Heart right ventricle (tissue), 16 donors: Measurements from ENCODE around the gene PSMA7. TPM values are rescaled to one million over a fixed set of nuclear protein-coding genes. Genes with fewer than 3 reads are reported as not detected.

ENCODE experiments used
- ATAC-seq, 8 donors: fragments of 200-7000 bp; cut with Tn5 transposase; one replicate each; pipeline ENCODE4 v1.9.1; 2020; ENCODE audit warnings: mild to moderate bottlenecking in 8 of 8, moderate library complexity in 8 of 8, moderate number of reproducible peaks in 1 of 8
- DNase-seq, 2 donors: peaks; one replicate each; pipeline ENCODE4 v3.0.0-alpha.2; 2020
- H3K27ac ChIP-seq, 10 donors: fragments of 200-600 bp; sonication (generic) in 2 of 10; one replicate each; pipeline versions ENCODE4 v1.5.0 to v1.8.0; 2020 to 2022; ENCODE audit warnings: mild to moderate bottlenecking in 3 of 10
- H3K27me3 ChIP-seq, 7 donors: fragments of 200-600 bp; one replicate each; pipeline ENCODE4 v1.8.0; 2021 to 2022; ENCODE audit warnings: mild to moderate bottlenecking in 2 of 7
- H3K36me3 ChIP-seq, 9 donors: fragments of 200-600 bp; sonication (generic) in 1 of 9; one replicate each; pipeline versions ENCODE4 v1.5.0 to v1.8.0; 2020 to 2022; ENCODE audit warnings: mild to moderate bottlenecking in 2 of 9
- H3K4me1 ChIP-seq, 9 donors: fragments of 200-600 bp; sonication (generic) in 1 of 9; one replicate each; pipeline versions ENCODE4 v1.5.0 to v1.8.0; 2020 to 2022; ENCODE audit warnings: mild to moderate bottlenecking in 4 of 9
- H3K4me3 ChIP-seq, 10 donors: fragments of 200-600 bp; sonication (generic) in 2 of 10; one replicate each; pipeline versions ENCODE4 v1.5.0 to v1.8.0; 2020 to 2022; ENCODE audit warnings: mild to moderate bottlenecking in 7 of 10, moderate library complexity in 2 of 10
- H3K9me3 ChIP-seq, 11 donors: fragments of 200-600 bp in 10 of 11; sonication (generic) in 2 of 11; one replicate each; pipeline versions ENCODE4 v1.5.0 to v1.8.0; 2013 to 2022; ENCODE audit warnings: mild to moderate bottlenecking in 2 of 11, control low read depth in 1 of 11, moderate library complexity in 1 of 11
- CTCF ChIP-seq, 9 donors: fragments of 200-600 bp; sonication (generic) in 2 of 9; IDR thresholded peaks; one replicate each; pipeline versions ENCODE4 v1.5.0 to v1.8.0; 2021 to 2022; ENCODE audit warnings: antibody characterized with exemption in 9 of 9, mild to moderate bottlenecking in 5 of 9, moderate library complexity in 1 of 9
- WGBS, 2 donors: extraction: QIAGEN DNeasy Blood & Tissue Kit; methylation state at CpG; one replicate each; pipeline ENCODE4 v1.1.7; 2013; ENCODE audit warnings: inconsistent platforms in 1 of 2; 5-methylcytosine and 5-hydroxymethylcytosine counted together
- intact Hi-C, 10 donors: fragments of 100-400 bp; cut with DNase I; formaldehyde crosslinking; loops; one replicate each; pipeline versions ENCODE4 v1.11.1 to v1.14.2; 2022
- polyA plus RNA-seq, 2 donors: library from polyadenylated mRNA; stranded (reverse); fragments of 200-250 nt; gene quantifications; one replicate each; pipeline ENCODE4 v1.2.3, GENCODE V29; 2013
- total RNA-seq, 10 donors: library from RNA; stranded (reverse); fragmentation: NEBNext Ultra II Directional in 3 of 10; extraction: Animal tissue kit (Norgen Biotek cat#: 25700) in 3 of 10; gene quantifications; one replicate each; pipeline versions ENCODE4 v1.2.1 to v1.2.4, GENCODE V29; 2021 to 2023
- donor health status: Arrhythmogenic right ventricular cardiomyopathy.
- donor health status: ischemic (EF 13 %, LVEDD 7.1; RV severe dilation, severe dysfunction).
- donor health status: healthy with polysubstance abuse.
- donor health status: DM: no; HTN: yes; CAD: no.
- donor health status: DM: no; HTN: no; CAD: no.
- donor health status: ischemic (EF 25% LVEDD 6.9; RV normal size, moderate dysfunction).
- donor health status: ischemic (EF 25% LVEDD 5.7; RV mildly dilated, moderate dysfunction).
- donor health status: healthy.
- donor health status: DM: yes; HTN: yes; CAD: no.
- donor health status: Ischemic cardiomyopathy.
- donor health status: ischemic (EF 35%, LVEDD 5.7; RV mildly dilated, moderate dysfunction).
- donor health status: nonischemic (EF 11% LVEDD 7.7; RV severe dilation, severe dysfunction).
- donor health status: DM: yes; HTN: yes; CAD: no.
- donor health status: PGD.
- donor health status: ischemic (EF 29% LVEDD 5.4; RV normal size, mild dysfunction).
- donor health status: nonischemic (EF 23%, LVEDD 6.1; RV moderate dilation, normal function).

Gene PSMA7
- total and polyA plus RNA-seq, 12 donors = 143 to 567 (median 200) TPM

- no peak for TF ChIP-seq CTCF (IDR thresholded peaks at IDR 0.05)
- WGBS, 2 donors = 60 to 69% methylated on average over 8 of the region's 8 CpGs
- DNase-seq (peak; percentile 5 to 24), ATAC-seq (peak in 6 of 8 donors; percentile 5 to 67 (median 46))
- H3K9me3 ChIP-seq = no peaks in the 10 kb centered on the region
- peaks cover 0 to 16% (median 0%) of the 10 kb centered on the region in 9 donors for H3K4me1 ChIP-seq
- H3K27ac ChIP-seq = peak overlapping the region in 6 of 10 donors; percentile 29 to 71 (median 47)
- no peak overlapping the region for H3K4me3 ChIP-seq
- no peaks in the 10 kb centered on the region for H3K27me3 ChIP-seq
- peaks cover 0 to 84% (median 2%) of the 10 kb centered on the region in 9 donors for H3K36me3 ChIP-seq
- intact Hi-C loops = no loop called here
Measured at GRCh38 chr20:62171245-62171644, 28.1 kb upstream of the PSMA7 start.

- peak overlapping the region in 2 of 10 donors; percentile 22 to 48 for H3K27ac ChIP-seq
- no peak for ATAC-seq
- intact Hi-C loops = no loop called here
- peaks cover 0 to 16% (median 0%) of the 10 kb centered on the region in 9 donors for H3K4me1 ChIP-seq
- H3K36me3 ChIP-seq = peaks cover 0 to 84% (median 8%) of the 10 kb centered on the region in 9 donors
- H3K27me3 ChIP-seq = no peaks in the 10 kb centered on the region
- H3K4me3 ChIP-seq = no peak overlapping the region
- no peak for DNase-seq
- 94% methylated on average over 9 of the region's 9 CpGs for WGBS, 2 donors
- TF ChIP-seq CTCF (IDR thresholded peaks at IDR 0.05) = no peak
- H3K9me3 ChIP-seq = no peaks in the 10 kb centered on the region
Measured at GRCh38 chr20:62170536-62170935, 27.3 kb upstream of the PSMA7 start.

GRCh38 chr20:62168890-62169435, 25.8 kb upstream of the PSMA7 start:
- WGBS, 2 donors = 96% methylated on average over 23 of the region's 23 CpGs
- H3K4me1 ChIP-seq = peaks cover 0 to 16% (median 0%) of the 10 kb centered on the region in 9 donors
- no peaks in the 10 kb centered on the region for H3K9me3 ChIP-seq
- no peak overlapping the region for H3K4me3 ChIP-seq
- intact Hi-C loops = no loop called here
- no peaks in the 10 kb centered on the region for H3K27me3 ChIP-seq
- H3K36me3 ChIP-seq = peaks cover 0 to 84% (median 17%) of the 10 kb centered on the region in 9 donors
- DNase-seq (no peak), ATAC-seq (peak in 1 of 8 donors; percentile 20)
- no peak for TF ChIP-seq CTCF (IDR thresholded peaks at IDR 0.05)
- no peak overlapping the region for H3K27ac ChIP-seq

GRCh38 chr20:62168061-62168460, 24.9 kb upstream of the PSMA7 start:
- WGBS, 2 donors = 88 to 94% methylated on average over 4 of the region's 4 CpGs
- Histone ChIP-seq H3K27me3 (no peaks in the 10 kb centered on the region), H3K9me3 (no peaks in the 10 kb centered on the region), H3K27ac (no peak overlapping the region), H3K4me3 (no peak overlapping the region), H3K36me3 (peaks cover 0 to 84% (median 18%) of the 10 kb centered on the region in 9 donors), H3K4me1 (peaks cover 0 to 16% (median 0%) of the 10 kb centered on the region in 9 donors)
- intact Hi-C loops = no loop called here
- TF ChIP-seq CTCF (IDR thresholded peaks at IDR 0.05) = no peak
- DNase-seq = no peak
- no peak for ATAC-seq
